Neural cell (in vitro differentiated cells): ENCODE data around the gene TTC34. TPM values are rescaled to one million over a fixed set of nuclear protein-coding genes. Genes with fewer than 3 reads are reported as not detected.

Source experiments
- H2AFZ ChIP-seq: fragments of 200-600, 300-800 bp; sonication (generic), shearing (Covaris generic); 2 replicates; pipeline ENCODE4 v1.6.0; 2014; ENCODE audit warnings: low read depth, mild to moderate bottlenecking, antibody characterized with exemption, low read length, moderate library complexity
- H3F3A ChIP-seq: fragments of 200-600 bp; shearing (Covaris generic); 2 replicates; pipeline ENCODE4 v1.6.1; 2016; ENCODE audit warnings: mild to moderate bottlenecking, moderate library complexity, mixed read lengths, antibody characterized with exemption, low read length; ENCODE audit not compliant: insufficient read depth, poor library complexity, severe bottlenecking
- H3K27ac ChIP-seq: fragments of 200-600, 300-800 bp; sonication (generic), shearing (Covaris generic); 2 replicates; pipeline ENCODE4 v1.5.1; 2014; ENCODE audit warnings: mild to moderate bottlenecking, low read length, moderate library complexity
- H3K27me3 ChIP-seq: fragments of 300-800, 200-600 bp; sonication (generic), shearing (Covaris generic); 2 replicates; pipeline ENCODE4 v1.6.0; 2014; ENCODE audit warnings: mild to moderate bottlenecking, low read depth, low read length, moderate library complexity; ENCODE audit not compliant: insufficient read depth
- H3K36me3 ChIP-seq: fragments of 300-800, 200-600 bp; sonication (generic), shearing (Covaris generic); 2 replicates; pipeline ENCODE4 v1.5.1; 2014; ENCODE audit warnings: mild to moderate bottlenecking, antibody characterized with exemption, low read length, moderate library complexity; ENCODE audit not compliant: insufficient read depth
- H3K4me2 ChIP-seq: fragments of 300-800, 200-600 bp; sonication (generic), shearing (Covaris generic); 2 replicates; pipeline ENCODE4 v1.6.0; 2014; ENCODE audit warnings: mild to moderate bottlenecking, low read length
- H3K4me3 ChIP-seq: fragments of 300-800, 200-600 bp; sonication (generic), shearing (Covaris generic); 2 replicates; pipeline ENCODE4 v1.5.1; 2014; ENCODE audit warnings: mild to moderate bottlenecking, low read length, moderate library complexity
- H3K79me2 ChIP-seq: fragments of 200-600 bp; shearing (Covaris generic); replicated peaks from 2 replicates; pipeline ENCODE4 v1.6.0; 2014; ENCODE audit warnings: mild to moderate bottlenecking, low read length, moderate library complexity; ENCODE audit not compliant: insufficient read depth
- H3K9ac ChIP-seq: fragments of 300-800, 200-600 bp; sonication (generic), shearing (Covaris generic); 2 replicates; pipeline ENCODE4 v1.6.1; 2016; ENCODE audit warnings: mild to moderate bottlenecking, low read length, mixed read lengths
- H3K9me2 ChIP-seq: fragments of 200-600 bp; shearing (Covaris generic); 2 replicates; pipeline ENCODE4 v1.6.1; 2016; ENCODE audit warnings: mild to moderate bottlenecking, low read length, mixed read lengths; ENCODE audit not compliant: insufficient read depth
- H3K9me3 ChIP-seq: fragments of 200-600, 300-800 bp; sonication (generic), shearing (Covaris generic); 2 replicates; pipeline ENCODE4 v1.6.1; 2016; ENCODE audit warnings: mild to moderate bottlenecking, mixed run types, low read length, moderate library complexity, mixed read lengths
- H4K20me1 ChIP-seq: fragments of 200-600 bp; shearing (Covaris generic); 2 replicates; pipeline ENCODE4 v1.6.1; 2016; ENCODE audit warnings: mild to moderate bottlenecking, mixed run types; ENCODE audit not compliant: insufficient read depth
- EP300 ChIP-seq: fragments of 450-650 bp; conservative IDR thresholded peaks from 2 replicates; pipeline ENCODE4 v1.6.1; 2014; ENCODE audit warnings: antibody characterized with exemption, mild to moderate bottlenecking, moderate library complexity; ENCODE audit not compliant: poor library complexity, severe bottlenecking
- EZH2 ChIP-seq: fragments of 200-600, 300-800 bp; shearing (Covaris generic), sonication (generic); IDR thresholded peaks from 2 replicates; pipeline ENCODE4 v1.6.1; 2014; ENCODE audit warnings: antibody characterized with exemption, low read length, borderline replicate concordance, mild to moderate bottlenecking; ENCODE audit not compliant: insufficient read depth, poor library complexity, severe bottlenecking
- MXI1 ChIP-seq: fragments of 450-650 bp; conservative IDR thresholded peaks from 2 replicates; pipeline ENCODE4 v1.6.1; 2014; ENCODE audit warnings: antibody characterized with exemption, mild to moderate bottlenecking; ENCODE audit not compliant: poor library complexity, severe bottlenecking
- POLR2AphosphoS5 ChIP-seq: IDR thresholded peaks from 2 replicates; pipeline ENCODE4 v1.6.1; 2012
- REST ChIP-seq: IDR thresholded peaks from 2 replicates; pipeline ENCODE4 v1.6.1; 2012; ENCODE audit warnings: borderline replicate concordance
- SMC3 ChIP-seq: fragments of 450-650 bp; conservative IDR thresholded peaks from 2 replicates; pipeline ENCODE4 v1.6.1; 2014; ENCODE audit warnings: antibody characterized with exemption, mild to moderate bottlenecking, moderate library complexity; ENCODE audit not compliant: poor library complexity
- TAF1 ChIP-seq: IDR thresholded peaks from 2 replicates; pipeline ENCODE4 v1.6.1; 2012; ENCODE audit warnings: low read depth
- polyA plus RNA-seq: library from polyadenylated mRNA; depleted of rRNA; stranded (reverse); fragments of >200 nt; gene quantifications from 2 replicates; pipeline ENCODE4 v1.2.3, GENCODE V29; 2014

Gene TTC34
- polyA plus RNA-seq, 1 donor from 2014 or later: 0.05 TPM

GRCh38 chr1:2820731-2821372 lies 19.4 kb upstream of the TTC34 start:
- Histone ChIP-seq H3K9ac (no peak overlapping the region), H3F3A (no peaks in the 10 kb centered on the region), H3K9me2 (no peaks in the 10 kb centered on the region), H3K9me3 (peaks cover 2% of the 10 kb centered on the region), H3K4me3 (no peak overlapping the region), H3K27ac (no peak overlapping the region), H3K4me2 (no peak overlapping the region), H3K27me3 (no peaks in the 10 kb centered on the region), H3K79me2 (no peaks in the 10 kb centered on the region), H3K36me3 (no peaks in the 10 kb centered on the region), H2AFZ (no peak overlapping the region), H4K20me1 (no peaks in the 10 kb centered on the region)
- no peak for TF ChIP-seq EP300

- Histone ChIP-seq H3K4me3 (no peak overlapping the region), H3F3A (no peaks in the 10 kb centered on the region), H3K27ac (no peak overlapping the region), H3K9ac (no peak overlapping the region), H3K36me3 (no peaks in the 10 kb centered on the region), H3K27me3 (no peaks in the 10 kb centered on the region), H3K9me2 (no peaks in the 10 kb centered on the region), H2AFZ (no peak overlapping the region), H3K4me2 (no peak overlapping the region), H3K79me2 (no peaks in the 10 kb centered on the region), H4K20me1 (no peaks in the 10 kb centered on the region), H3K9me3 (peaks cover 2% of the 10 kb centered on the region)
- no peak for TF ChIP-seq TAF1
- no peak for TF ChIP-seq SMC3
- no peak for TF ChIP-seq MXI1
- no peak for TF ChIP-seq REST
- TF ChIP-seq POLR2AphosphoS5: no peak
- TF ChIP-seq EZH2: no peak
Measured at GRCh38 chr1:2819831-2820730, 18.6 kb upstream of the TTC34 start.

- no peak for TF ChIP-seq MXI1
- no peak overlapping the region for H3K27ac ChIP-seq
- H3K9me2 ChIP-seq: no peaks in the 10 kb centered on the region
- H3F3A ChIP-seq: no peaks in the 10 kb centered on the region
- no peak overlapping the region for H3K4me3 ChIP-seq
- H4K20me1 ChIP-seq: no peaks in the 10 kb centered on the region
- no peak overlapping the region for H3K9ac ChIP-seq
- H3K4me2 ChIP-seq: no peak overlapping the region
- no peaks in the 10 kb centered on the region for H3K27me3 ChIP-seq
- peaks cover 2% of the 10 kb centered on the region for H3K9me3 ChIP-seq
- no peak overlapping the region for H2AFZ ChIP-seq
- H3K36me3 ChIP-seq: no peaks in the 10 kb centered on the region
- no peaks in the 10 kb centered on the region for H3K79me2 ChIP-seq
Measured at GRCh38 chr1:2819429-2819828, 17.9 kb upstream of the TTC34 start.
